Neural cell (in vitro differentiated cells): ENCODE measurements around the gene SH2D1B. TPM values are rescaled to one million over a fixed set of nuclear protein-coding genes. Genes with fewer than 3 reads are reported as not detected.

Experiments
- H2AFZ ChIP-seq: fragments of 200-600, 300-800 bp; sonication (generic), shearing (Covaris generic); 2 replicates; pipeline ENCODE4 v1.6.0; 2014; ENCODE audit warnings: low read depth, mild to moderate bottlenecking, antibody characterized with exemption, low read length, moderate library complexity
- H3F3A ChIP-seq: fragments of 200-600 bp; shearing (Covaris generic); 2 replicates; pipeline ENCODE4 v1.6.1; 2016; ENCODE audit warnings: mild to moderate bottlenecking, moderate library complexity, mixed read lengths, antibody characterized with exemption, low read length; ENCODE audit not compliant: insufficient read depth, poor library complexity, severe bottlenecking
- H3K27ac ChIP-seq: fragments of 200-600, 300-800 bp; sonication (generic), shearing (Covaris generic); 2 replicates; pipeline ENCODE4 v1.5.1; 2014; ENCODE audit warnings: mild to moderate bottlenecking, low read length, moderate library complexity
- H3K27me3 ChIP-seq: fragments of 300-800, 200-600 bp; sonication (generic), shearing (Covaris generic); 2 replicates; pipeline ENCODE4 v1.6.0; 2014; ENCODE audit warnings: mild to moderate bottlenecking, low read depth, low read length, moderate library complexity; ENCODE audit not compliant: insufficient read depth
- H3K36me3 ChIP-seq: fragments of 300-800, 200-600 bp; sonication (generic), shearing (Covaris generic); 2 replicates; pipeline ENCODE4 v1.5.1; 2014; ENCODE audit warnings: mild to moderate bottlenecking, antibody characterized with exemption, low read length, moderate library complexity; ENCODE audit not compliant: insufficient read depth
- H3K4me2 ChIP-seq: fragments of 300-800, 200-600 bp; sonication (generic), shearing (Covaris generic); 2 replicates; pipeline ENCODE4 v1.6.0; 2014; ENCODE audit warnings: mild to moderate bottlenecking, low read length
- H3K4me3 ChIP-seq: fragments of 300-800, 200-600 bp; sonication (generic), shearing (Covaris generic); 2 replicates; pipeline ENCODE4 v1.5.1; 2014; ENCODE audit warnings: mild to moderate bottlenecking, low read length, moderate library complexity
- H3K79me2 ChIP-seq: fragments of 200-600 bp; shearing (Covaris generic); replicated peaks from 2 replicates; pipeline ENCODE4 v1.6.0; 2014; ENCODE audit warnings: mild to moderate bottlenecking, low read length, moderate library complexity; ENCODE audit not compliant: insufficient read depth
- H3K9ac ChIP-seq: fragments of 300-800, 200-600 bp; sonication (generic), shearing (Covaris generic); 2 replicates; pipeline ENCODE4 v1.6.1; 2016; ENCODE audit warnings: mild to moderate bottlenecking, low read length, mixed read lengths
- H3K9me2 ChIP-seq: fragments of 200-600 bp; shearing (Covaris generic); 2 replicates; pipeline ENCODE4 v1.6.1; 2016; ENCODE audit warnings: mild to moderate bottlenecking, low read length, mixed read lengths; ENCODE audit not compliant: insufficient read depth
- H3K9me3 ChIP-seq: fragments of 200-600, 300-800 bp; sonication (generic), shearing (Covaris generic); 2 replicates; pipeline ENCODE4 v1.6.1; 2016; ENCODE audit warnings: mild to moderate bottlenecking, mixed run types, low read length, moderate library complexity, mixed read lengths
- H4K20me1 ChIP-seq: fragments of 200-600 bp; shearing (Covaris generic); 2 replicates; pipeline ENCODE4 v1.6.1; 2016; ENCODE audit warnings: mild to moderate bottlenecking, mixed run types; ENCODE audit not compliant: insufficient read depth
- EP300 ChIP-seq: fragments of 450-650 bp; conservative IDR thresholded peaks from 2 replicates; pipeline ENCODE4 v1.6.1; 2014; ENCODE audit warnings: antibody characterized with exemption, mild to moderate bottlenecking, moderate library complexity; ENCODE audit not compliant: poor library complexity, severe bottlenecking
- EZH2 ChIP-seq: fragments of 200-600, 300-800 bp; shearing (Covaris generic), sonication (generic); IDR thresholded peaks from 2 replicates; pipeline ENCODE4 v1.6.1; 2014; ENCODE audit warnings: antibody characterized with exemption, low read length, borderline replicate concordance, mild to moderate bottlenecking; ENCODE audit not compliant: insufficient read depth, poor library complexity, severe bottlenecking
- MXI1 ChIP-seq: fragments of 450-650 bp; conservative IDR thresholded peaks from 2 replicates; pipeline ENCODE4 v1.6.1; 2014; ENCODE audit warnings: antibody characterized with exemption, mild to moderate bottlenecking; ENCODE audit not compliant: poor library complexity, severe bottlenecking
- POLR2AphosphoS5 ChIP-seq: IDR thresholded peaks from 2 replicates; pipeline ENCODE4 v1.6.1; 2012
- RAD21 ChIP-seq: fragments of 450-650 bp; conservative IDR thresholded peaks from 2 replicates; pipeline ENCODE4 v1.6.1; 2014; ENCODE audit warnings: antibody characterized with exemption, mild to moderate bottlenecking, moderate library complexity
- SMC3 ChIP-seq: fragments of 450-650 bp; conservative IDR thresholded peaks from 2 replicates; pipeline ENCODE4 v1.6.1; 2014; ENCODE audit warnings: antibody characterized with exemption, mild to moderate bottlenecking, moderate library complexity; ENCODE audit not compliant: poor library complexity
- TAF1 ChIP-seq: IDR thresholded peaks from 2 replicates; pipeline ENCODE4 v1.6.1; 2012; ENCODE audit warnings: low read depth
- polyA plus RNA-seq: library from polyadenylated mRNA; depleted of rRNA; stranded (reverse); fragments of >200 nt; gene quantifications from 2 replicates; pipeline ENCODE4 v1.2.3, GENCODE V29; 2014
- TF ChIP-seq, protein P1 (sequence below): IDR thresholded peaks from 2 replicates; pipeline ENCODE4 v1.6.1; 2012; ENCODE audit warnings: borderline replicate concordance
- TF ChIP-seq, protein P2 (sequence below): fragments of 450-650 bp; IDR thresholded peaks from 2 replicates; pipeline ENCODE4 v1.5.1; 2014; ENCODE audit warnings: antibody characterized with exemption, mild to moderate bottlenecking, moderate library complexity; ENCODE audit not compliant: poor library complexity, severe bottlenecking

SH2D1B gene
- polyA plus RNA-seq, 1 donor from 2014 or later: not detected

DNA sequence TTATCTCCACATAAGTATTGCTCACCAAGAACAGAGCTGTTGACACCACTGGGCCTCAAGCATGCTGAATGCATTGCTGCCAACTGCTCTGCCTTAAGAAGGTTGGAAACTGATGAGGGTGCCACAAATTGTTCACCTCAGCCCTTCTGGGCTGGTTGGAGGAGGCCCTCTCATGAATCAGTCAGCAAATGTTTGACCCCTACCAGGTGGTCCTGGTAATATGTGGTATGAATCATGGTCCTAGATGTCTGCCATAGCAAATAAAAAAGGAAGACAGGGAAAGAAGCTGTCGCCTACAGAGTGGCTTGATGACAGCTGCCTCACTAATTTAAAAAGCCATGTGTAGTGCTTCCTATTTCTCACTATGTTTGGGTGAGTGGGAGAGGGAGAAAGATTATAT is 47.4 kb downstream of the SH2D1B start:
- Histone ChIP-seq H4K20me1 (no peaks in the 10 kb centered on the region), H3K79me2 (no peaks in the 10 kb centered on the region), H3F3A (no peaks in the 10 kb centered on the region), H3K9me2 (no peaks in the 10 kb centered on the region), H3K27me3 (no peaks in the 10 kb centered on the region), H3K36me3 (no peaks in the 10 kb centered on the region), H3K4me2 (no peak overlapping the region), H3K4me3 (no peak overlapping the region), H3K9me3 (no peaks in the 10 kb centered on the region), H3K27ac (no peak overlapping the region), H2AFZ (no peak overlapping the region), H3K9ac (no peak overlapping the region)
- TF ChIP-seq TAF1: no peak
- TF ChIP-seq, protein P1, sequence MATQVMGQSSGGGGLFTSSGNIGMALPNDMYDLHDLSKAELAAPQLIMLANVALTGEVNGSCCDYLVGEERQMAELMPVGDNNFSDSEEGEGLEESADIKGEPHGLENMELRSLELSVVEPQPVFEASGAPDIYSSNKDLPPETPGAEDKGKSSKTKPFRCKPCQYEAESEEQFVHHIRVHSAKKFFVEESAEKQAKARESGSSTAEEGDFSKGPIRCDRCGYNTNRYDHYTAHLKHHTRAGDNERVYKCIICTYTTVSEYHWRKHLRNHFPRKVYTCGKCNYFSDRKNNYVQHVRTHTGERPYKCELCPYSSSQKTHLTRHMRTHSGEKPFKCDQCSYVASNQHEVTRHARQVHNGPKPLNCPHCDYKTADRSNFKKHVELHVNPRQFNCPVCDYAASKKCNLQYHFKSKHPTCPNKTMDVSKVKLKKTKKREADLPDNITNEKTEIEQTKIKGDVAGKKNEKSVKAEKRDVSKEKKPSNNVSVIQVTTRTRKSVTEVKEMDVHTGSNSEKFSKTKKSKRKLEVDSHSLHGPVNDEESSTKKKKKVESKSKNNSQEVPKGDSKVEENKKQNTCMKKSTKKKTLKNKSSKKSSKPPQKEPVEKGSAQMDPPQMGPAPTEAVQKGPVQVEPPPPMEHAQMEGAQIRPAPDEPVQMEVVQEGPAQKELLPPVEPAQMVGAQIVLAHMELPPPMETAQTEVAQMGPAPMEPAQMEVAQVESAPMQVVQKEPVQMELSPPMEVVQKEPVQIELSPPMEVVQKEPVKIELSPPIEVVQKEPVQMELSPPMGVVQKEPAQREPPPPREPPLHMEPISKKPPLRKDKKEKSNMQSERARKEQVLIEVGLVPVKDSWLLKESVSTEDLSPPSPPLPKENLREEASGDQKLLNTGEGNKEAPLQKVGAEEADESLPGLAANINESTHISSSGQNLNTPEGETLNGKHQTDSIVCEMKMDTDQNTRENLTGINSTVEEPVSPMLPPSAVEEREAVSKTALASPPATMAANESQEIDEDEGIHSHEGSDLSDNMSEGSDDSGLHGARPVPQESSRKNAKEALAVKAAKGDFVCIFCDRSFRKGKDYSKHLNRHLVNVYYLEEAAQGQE: no peak
- TF ChIP-seq RAD21: no peak
- TF ChIP-seq POLR2AphosphoS5: no peak
- TF ChIP-seq EZH2: no peak

DNA sequence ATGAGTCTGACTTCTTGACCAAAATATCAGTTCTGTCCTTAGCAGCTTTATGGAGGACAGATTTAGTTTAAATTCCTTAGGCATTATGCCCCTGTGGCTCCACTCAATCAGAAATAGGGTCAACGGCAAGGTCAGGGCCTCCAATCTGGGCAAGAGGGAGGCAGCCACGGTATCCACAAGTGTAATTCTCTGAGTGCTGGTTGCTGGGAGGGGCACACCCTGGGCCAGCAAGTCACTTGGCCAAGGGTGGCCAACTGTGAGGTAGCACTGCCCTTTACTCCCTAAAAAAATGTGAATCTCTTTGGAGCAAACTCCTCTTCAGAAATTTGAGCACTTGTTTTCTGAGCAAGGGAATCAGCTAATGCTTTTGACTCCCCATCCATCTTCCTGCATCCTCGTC is 48.1 kb downstream of the SH2D1B start:
- TF ChIP-seq, protein P1: no peak
- TF ChIP-seq TAF1 (no peak), EZH2 (no peak), EP300 (no peak), SMC3 (no peak), RAD21 (no peak), MXI1 (no peak), POLR2AphosphoS5 (no peak)
- TF ChIP-seq, protein P2, sequence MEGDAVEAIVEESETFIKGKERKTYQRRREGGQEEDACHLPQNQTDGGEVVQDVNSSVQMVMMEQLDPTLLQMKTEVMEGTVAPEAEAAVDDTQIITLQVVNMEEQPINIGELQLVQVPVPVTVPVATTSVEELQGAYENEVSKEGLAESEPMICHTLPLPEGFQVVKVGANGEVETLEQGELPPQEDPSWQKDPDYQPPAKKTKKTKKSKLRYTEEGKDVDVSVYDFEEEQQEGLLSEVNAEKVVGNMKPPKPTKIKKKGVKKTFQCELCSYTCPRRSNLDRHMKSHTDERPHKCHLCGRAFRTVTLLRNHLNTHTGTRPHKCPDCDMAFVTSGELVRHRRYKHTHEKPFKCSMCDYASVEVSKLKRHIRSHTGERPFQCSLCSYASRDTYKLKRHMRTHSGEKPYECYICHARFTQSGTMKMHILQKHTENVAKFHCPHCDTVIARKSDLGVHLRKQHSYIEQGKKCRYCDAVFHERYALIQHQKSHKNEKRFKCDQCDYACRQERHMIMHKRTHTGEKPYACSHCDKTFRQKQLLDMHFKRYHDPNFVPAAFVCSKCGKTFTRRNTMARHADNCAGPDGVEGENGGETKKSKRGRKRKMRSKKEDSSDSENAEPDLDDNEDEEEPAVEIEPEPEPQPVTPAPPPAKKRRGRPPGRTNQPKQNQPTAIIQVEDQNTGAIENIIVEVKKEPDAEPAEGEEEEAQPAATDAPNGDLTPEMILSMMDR: no peak

More for the DNA sequence above, 48.1 kb downstream of the SH2D1B start:
- H3F3A ChIP-seq: no peaks in the 10 kb centered on the region
- no peaks in the 10 kb centered on the region for H3K27me3 ChIP-seq
- no peaks in the 10 kb centered on the region for H3K36me3 ChIP-seq
- no peaks in the 10 kb centered on the region for H3K9me2 ChIP-seq
- no peaks in the 10 kb centered on the region for H3K79me2 ChIP-seq
- no peak overlapping the region for H3K4me2 ChIP-seq
- no peak overlapping the region for H3K27ac ChIP-seq
- H3K9ac ChIP-seq: no peak overlapping the region
- H4K20me1 ChIP-seq: no peaks in the 10 kb centered on the region
- no peak overlapping the region for H2AFZ ChIP-seq
- H3K4me3 ChIP-seq: no peak overlapping the region
- no peaks in the 10 kb centered on the region for H3K9me3 ChIP-seq
